Measurements from ENCODE around the gene COL6A1. TPM values are rescaled to one million over a fixed set of nuclear protein-coding genes. Genes with fewer than 3 reads are reported as not detected.
"Not testable (repeated sequence)": the region's sequence is repeated elsewhere in the genome, so short reads cannot be mapped to it uniquely, and the experiment has no call there.

The COL6A1 gene
- total and polyA plus RNA-seq, 2 experiments from 2014 or later, result 296 to 592 TPM

GRCh38 chr21:45949928-45950739 lies 31.4 kb upstream of the COL6A1 start:
- no peaks in the 10 kb centered on the region for H3K9me2 ChIP-seq (replicated peaks; ENCODE audit: insufficient read depth)
- H4K20me1 ChIP-seq (ENCODE audit: insufficient read depth, poor library complexity, severe bottlenecking), result no peaks in the 10 kb centered on the region
- H3K27me3 ChIP-seq, result no peaks in the 10 kb centered on the region
- no peaks in the 10 kb centered on the region for H3K36me3 ChIP-seq (replicated peaks; ENCODE audit: insufficient read depth, low read depth)
- H2AFZ ChIP-seq, result no peak overlapping the region
- H3K27ac ChIP-seq, result peak overlapping the region; percentile 31
- TF ChIP-seq CTCF (IDR thresholded peaks at IDR 0.05; ENCODE audit: poor library complexity) (no peak), EZH2phosphoT487 (IDR thresholded peaks at IDR 0.05; ENCODE audit: low read depth, severe bottlenecking, unreplicated experiment) (no peak), EZH2 (IDR thresholded peaks at IDR 0.05; ENCODE audit: borderline replicate concordance) (no peak)
- no peaks in the 10 kb centered on the region for H3K79me2 ChIP-seq
- no peak for DNase-seq (ENCODE audit: low spot score)
- peaks cover 25% of the 10 kb centered on the region for H3K4me1 ChIP-seq (ENCODE audit: insufficient read depth)
- WGBS (ENCODE audit: low lambda C conversion rate, missing lambda C conversion rate), result 92% methylated on average over 35 of the region's 35 CpGs
- H3K9me3 ChIP-seq (ENCODE audit: low read depth), result no peaks in the 10 kb centered on the region
- no peak overlapping the region for H3K4me3 ChIP-seq
- peak overlapping the region; percentile 53 for H3K4me2 ChIP-seq

- 56% methylated on average over 21 of the region's 21 CpGs for WGBS (ENCODE audit: low lambda C conversion rate, missing lambda C conversion rate)
- H3K4me1 ChIP-seq (ENCODE audit: insufficient read depth), result peaks cover 25% of the 10 kb centered on the region
- TF ChIP-seq EZH2phosphoT487 (IDR thresholded peaks at IDR 0.05; ENCODE audit: low read depth, severe bottlenecking, unreplicated experiment) (no peak), CTCF (IDR thresholded peaks at IDR 0.05; ENCODE audit: poor library complexity) (no peak), EZH2 (IDR thresholded peaks at IDR 0.05; ENCODE audit: borderline replicate concordance) (no peak)
- H2AFZ ChIP-seq, result no peak overlapping the region
- no peaks in the 10 kb centered on the region for H3K9me3 ChIP-seq (ENCODE audit: low read depth)
- peak overlapping the region; percentile 53 for H3K4me2 ChIP-seq
- no peaks in the 10 kb centered on the region for H3K27me3 ChIP-seq
- H3K36me3 ChIP-seq (replicated peaks; ENCODE audit: insufficient read depth, low read depth), result no peaks in the 10 kb centered on the region
- peak overlapping the region; percentile 31 for H3K27ac ChIP-seq
- H4K20me1 ChIP-seq (ENCODE audit: insufficient read depth, poor library complexity, severe bottlenecking), result no peaks in the 10 kb centered on the region
- DNase-seq (ENCODE audit: low spot score), result peak; percentile 51
- H3K9me2 ChIP-seq (replicated peaks; ENCODE audit: insufficient read depth), result no peaks in the 10 kb centered on the region
- H3K4me3 ChIP-seq, result no peak overlapping the region
- H3K79me2 ChIP-seq, result no peaks in the 10 kb centered on the region
Measured at GRCh38 chr21:45950740-45951515, 30.6 kb upstream of the COL6A1 start.

GRCh38 chr21:45951676-45952075 lies 29.9 kb upstream of the COL6A1 start:
- Histone ChIP-seq H3K4me3 (no peak overlapping the region), H3K79me2 (no peaks in the 10 kb centered on the region), H3K4me1 (ENCODE audit: insufficient read depth) (peaks cover 25% of the 10 kb centered on the region), H3K27me3 (no peaks in the 10 kb centered on the region), H3K9me2 (replicated peaks; ENCODE audit: insufficient read depth) (no peaks in the 10 kb centered on the region), H3K9me3 (ENCODE audit: low read depth) (no peaks in the 10 kb centered on the region), H4K20me1 (ENCODE audit: insufficient read depth, poor library complexity, severe bottlenecking) (no peaks in the 10 kb centered on the region), H2AFZ (no peak overlapping the region), H3K27ac (no peak overlapping the region), H3K36me3 (replicated peaks; ENCODE audit: insufficient read depth, low read depth) (no peaks in the 10 kb centered on the region), H3K4me2 (no peak overlapping the region)
- 91% methylated on average over 15 of the region's 15 CpGs for WGBS (ENCODE audit: low lambda C conversion rate, missing lambda C conversion rate)
- DNase-seq (ENCODE audit: low spot score), result no peak
- no peak for TF ChIP-seq CTCF (IDR thresholded peaks at IDR 0.05; ENCODE audit: poor library complexity)
- no peak for TF ChIP-seq EZH2 (IDR thresholded peaks at IDR 0.05; ENCODE audit: borderline replicate concordance)
- TF ChIP-seq EZH2phosphoT487 (IDR thresholded peaks at IDR 0.05; ENCODE audit: low read depth, severe bottlenecking, unreplicated experiment), result no peak

DNA sequence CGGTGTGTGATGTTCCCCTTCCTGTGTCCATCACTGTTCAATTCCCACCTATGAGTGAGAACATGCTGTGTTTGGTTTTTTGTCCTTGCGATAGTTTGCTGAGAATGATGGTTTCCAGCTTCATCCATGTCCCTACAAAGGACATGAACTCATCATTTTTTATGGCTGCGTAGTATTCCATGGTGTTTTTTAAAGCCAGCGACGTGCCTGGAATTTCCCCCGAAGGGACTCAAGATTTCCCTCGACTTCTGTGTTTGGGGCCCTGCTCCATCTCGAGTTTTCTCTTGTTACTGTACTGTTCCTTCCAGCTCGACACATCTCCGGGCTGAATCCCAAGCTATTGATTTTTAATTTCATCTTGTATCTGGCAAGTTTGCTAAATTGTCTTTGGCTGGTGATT lies 29.0 kb upstream of the COL6A1 start:
- not testable (repeated sequence) for H3K9me3 ChIP-seq (ENCODE audit: low read depth); H4K20me1 ChIP-seq (ENCODE audit: insufficient read depth, poor library complexity, severe bottlenecking); H2AFZ ChIP-seq; H3K36me3 ChIP-seq (replicated peaks; ENCODE audit: insufficient read depth, low read depth); H3K79me2 ChIP-seq; DNase-seq (ENCODE audit: low spot score); H3K9me2 ChIP-seq (replicated peaks; ENCODE audit: insufficient read depth); H3K27me3 ChIP-seq; H3K4me3 ChIP-seq
- Histone ChIP-seq H3K27ac (peak overlapping the region; percentile 79), H3K4me1 (ENCODE audit: insufficient read depth) (peaks cover 25% of the 10 kb centered on the region), H3K4me2 (peak overlapping the region; percentile 41)
- WGBS (ENCODE audit: low lambda C conversion rate, missing lambda C conversion rate), result 88% methylated on average over 10 of the region's 10 CpGs

Measured in hepatocyte (in vitro differentiated cells).